Neural cell (in vitro differentiated cells): ENCODE measurements around the gene GRM2. TPM values are rescaled to one million over a fixed set of nuclear protein-coding genes. Genes with fewer than 3 reads are reported as not detected.

Experiments used
- H2AFZ ChIP-seq: fragments of 200-600, 300-800 bp; sonication (generic), shearing (Covaris generic); 2 replicates; pipeline ENCODE4 v1.6.0; 2014; ENCODE audit warnings: low read depth, mild to moderate bottlenecking, antibody characterized with exemption, low read length, moderate library complexity
- H3F3A ChIP-seq: fragments of 200-600 bp; shearing (Covaris generic); 2 replicates; pipeline ENCODE4 v1.6.1; 2016; ENCODE audit warnings: mild to moderate bottlenecking, moderate library complexity, mixed read lengths, antibody characterized with exemption, low read length; ENCODE audit not compliant: insufficient read depth, poor library complexity, severe bottlenecking
- H3K27ac ChIP-seq: fragments of 200-600, 300-800 bp; sonication (generic), shearing (Covaris generic); 2 replicates; pipeline ENCODE4 v1.5.1; 2014; ENCODE audit warnings: mild to moderate bottlenecking, low read length, moderate library complexity
- H3K27me3 ChIP-seq: fragments of 300-800, 200-600 bp; sonication (generic), shearing (Covaris generic); 2 replicates; pipeline ENCODE4 v1.6.0; 2014; ENCODE audit warnings: mild to moderate bottlenecking, low read depth, low read length, moderate library complexity; ENCODE audit not compliant: insufficient read depth
- H3K36me3 ChIP-seq: fragments of 300-800, 200-600 bp; sonication (generic), shearing (Covaris generic); 2 replicates; pipeline ENCODE4 v1.5.1; 2014; ENCODE audit warnings: mild to moderate bottlenecking, antibody characterized with exemption, low read length, moderate library complexity; ENCODE audit not compliant: insufficient read depth
- H3K4me2 ChIP-seq: fragments of 300-800, 200-600 bp; sonication (generic), shearing (Covaris generic); 2 replicates; pipeline ENCODE4 v1.6.0; 2014; ENCODE audit warnings: mild to moderate bottlenecking, low read length
- H3K4me3 ChIP-seq: fragments of 300-800, 200-600 bp; sonication (generic), shearing (Covaris generic); 2 replicates; pipeline ENCODE4 v1.5.1; 2014; ENCODE audit warnings: mild to moderate bottlenecking, low read length, moderate library complexity
- H3K79me2 ChIP-seq: fragments of 200-600 bp; shearing (Covaris generic); replicated peaks from 2 replicates; pipeline ENCODE4 v1.6.0; 2014; ENCODE audit warnings: mild to moderate bottlenecking, low read length, moderate library complexity; ENCODE audit not compliant: insufficient read depth
- H3K9ac ChIP-seq: fragments of 300-800, 200-600 bp; sonication (generic), shearing (Covaris generic); 2 replicates; pipeline ENCODE4 v1.6.1; 2016; ENCODE audit warnings: mild to moderate bottlenecking, low read length, mixed read lengths
- H3K9me2 ChIP-seq: fragments of 200-600 bp; shearing (Covaris generic); 2 replicates; pipeline ENCODE4 v1.6.1; 2016; ENCODE audit warnings: mild to moderate bottlenecking, low read length, mixed read lengths; ENCODE audit not compliant: insufficient read depth
- H3K9me3 ChIP-seq: fragments of 200-600, 300-800 bp; sonication (generic), shearing (Covaris generic); 2 replicates; pipeline ENCODE4 v1.6.1; 2016; ENCODE audit warnings: mild to moderate bottlenecking, mixed run types, low read length, moderate library complexity, mixed read lengths
- H4K20me1 ChIP-seq: fragments of 200-600 bp; shearing (Covaris generic); 2 replicates; pipeline ENCODE4 v1.6.1; 2016; ENCODE audit warnings: mild to moderate bottlenecking, mixed run types; ENCODE audit not compliant: insufficient read depth
- CTCF ChIP-seq: fragments of 450-650 bp; IDR thresholded peaks from 2 replicates; pipeline ENCODE4 v1.5.1; 2014; ENCODE audit warnings: antibody characterized with exemption, mild to moderate bottlenecking, moderate library complexity; ENCODE audit not compliant: poor library complexity, severe bottlenecking
- EP300 ChIP-seq: fragments of 450-650 bp; conservative IDR thresholded peaks from 2 replicates; pipeline ENCODE4 v1.6.1; 2014; ENCODE audit warnings: antibody characterized with exemption, mild to moderate bottlenecking, moderate library complexity; ENCODE audit not compliant: poor library complexity, severe bottlenecking
- EZH2 ChIP-seq: fragments of 200-600, 300-800 bp; shearing (Covaris generic), sonication (generic); IDR thresholded peaks from 2 replicates; pipeline ENCODE4 v1.6.1; 2014; ENCODE audit warnings: antibody characterized with exemption, low read length, borderline replicate concordance, mild to moderate bottlenecking; ENCODE audit not compliant: insufficient read depth, poor library complexity, severe bottlenecking
- MXI1 ChIP-seq: fragments of 450-650 bp; conservative IDR thresholded peaks from 2 replicates; pipeline ENCODE4 v1.6.1; 2014; ENCODE audit warnings: antibody characterized with exemption, mild to moderate bottlenecking; ENCODE audit not compliant: poor library complexity, severe bottlenecking
- POLR2AphosphoS5 ChIP-seq: IDR thresholded peaks from 2 replicates; pipeline ENCODE4 v1.6.1; 2012
- RAD21 ChIP-seq: fragments of 450-650 bp; conservative IDR thresholded peaks from 2 replicates; pipeline ENCODE4 v1.6.1; 2014; ENCODE audit warnings: antibody characterized with exemption, mild to moderate bottlenecking, moderate library complexity
- REST ChIP-seq: IDR thresholded peaks from 2 replicates; pipeline ENCODE4 v1.6.1; 2012; ENCODE audit warnings: borderline replicate concordance
- SMC3 ChIP-seq: fragments of 450-650 bp; conservative IDR thresholded peaks from 2 replicates; pipeline ENCODE4 v1.6.1; 2014; ENCODE audit warnings: antibody characterized with exemption, mild to moderate bottlenecking, moderate library complexity; ENCODE audit not compliant: poor library complexity
- TAF1 ChIP-seq: IDR thresholded peaks from 2 replicates; pipeline ENCODE4 v1.6.1; 2012; ENCODE audit warnings: low read depth
- polyA plus RNA-seq: library from polyadenylated mRNA; depleted of rRNA; stranded (reverse); fragments of >200 nt; gene quantifications from 2 replicates; pipeline ENCODE4 v1.2.3, GENCODE V29; 2014

The GRM2 gene
- polyA plus RNA-seq, 1 donor from 2014 or later, result 9.1 TPM

- Histone ChIP-seq H3K9me3 (no peaks in the 10 kb centered on the region), H2AFZ (no peak overlapping the region), H3K79me2 (no peaks in the 10 kb centered on the region), H3K27ac (no peak overlapping the region), H3K36me3 (no peaks in the 10 kb centered on the region), H3K9ac (no peak overlapping the region), H3K4me2 (no peak overlapping the region), H3K9me2 (no peaks in the 10 kb centered on the region), H3K4me3 (peak overlapping the region; percentile 79), H4K20me1 (no peaks in the 10 kb centered on the region), H3K27me3 (peaks cover 14% of the 10 kb centered on the region), H3F3A (no peaks in the 10 kb centered on the region)
- TF ChIP-seq TAF1, result no peak
- no peak for TF ChIP-seq REST
- no peak for TF ChIP-seq EP300
- no peak for TF ChIP-seq POLR2AphosphoS5
These were observed 1.5 kb downstream of the GRM2 start for GRCh38 chr3:51708216-51708845.

GRCh38 chr3:51709004-51709420, 2.1 kb downstream of the GRM2 start:
- no peak for TF ChIP-seq POLR2AphosphoS5
- H3K4me3 ChIP-seq, result no peak overlapping the region
- H3K9me3 ChIP-seq, result no peaks in the 10 kb centered on the region
- H3K9ac ChIP-seq, result no peak overlapping the region
- no peaks in the 10 kb centered on the region for H3K36me3 ChIP-seq
- H3K27me3 ChIP-seq, result peaks cover 14% of the 10 kb centered on the region
- no peak overlapping the region for H3K27ac ChIP-seq
- no peaks in the 10 kb centered on the region for H3F3A ChIP-seq
- H4K20me1 ChIP-seq, result no peaks in the 10 kb centered on the region
- no peak overlapping the region for H3K4me2 ChIP-seq
- H2AFZ ChIP-seq, result no peak overlapping the region
- no peaks in the 10 kb centered on the region for H3K9me2 ChIP-seq
- no peaks in the 10 kb centered on the region for H3K79me2 ChIP-seq

GRCh38 chr3:51709675-51710074, 2.8 kb downstream of the GRM2 start:
- H3K27ac ChIP-seq, result no peak overlapping the region
- TF ChIP-seq CTCF, result no peak
- no peak for TF ChIP-seq RAD21
- TF ChIP-seq EP300, result no peak
- no peak for TF ChIP-seq MXI1
- TF ChIP-seq TAF1, result no peak
- TF ChIP-seq EZH2, result no peak
- TF ChIP-seq POLR2AphosphoS5, result no peak
- TF ChIP-seq SMC3, result no peak
- no peak for TF ChIP-seq REST

More at GRCh38 chr3:51709675-51710074, 2.8 kb downstream of the GRM2 start:
- H3K4me3 ChIP-seq, result no peak overlapping the region
- no peaks in the 10 kb centered on the region for H4K20me1 ChIP-seq
- H2AFZ ChIP-seq, result no peak overlapping the region
- H3K27me3 ChIP-seq, result peaks cover 14% of the 10 kb centered on the region
- H3K9me3 ChIP-seq, result no peaks in the 10 kb centered on the region
- H3K79me2 ChIP-seq, result no peaks in the 10 kb centered on the region
- no peaks in the 10 kb centered on the region for H3K36me3 ChIP-seq
- H3F3A ChIP-seq, result no peaks in the 10 kb centered on the region
- H3K9ac ChIP-seq, result no peak overlapping the region
- no peak overlapping the region for H3K4me2 ChIP-seq
- H3K9me2 ChIP-seq, result no peaks in the 10 kb centered on the region
